ENCODE results near the gene UBXN6. TPM values are rescaled to one million over a fixed set of nuclear protein-coding genes. Genes with fewer than 3 reads are reported as not detected.
A peak's percentile ranks its signal among the peaks of the same experiment; 100 is the strongest.

Gene UBXN6
- total and polyA plus RNA-seq, 2 of the 8 experiments (the other 6 are each of a cell fraction or from before 2014, with no cell fraction given), result 28.0 to 43.8 TPM

- Histone ChIP-seq H3K14ac (ENCODE audit: insufficient read length) (no peak overlapping the region), H3K56ac (replicated peaks; ENCODE audit: insufficient read length, low read depth, low read length) (no peak overlapping the region), H2BK15ac (ENCODE audit: low read length) (no peak overlapping the region), H2AFZ (ENCODE audit: low read length) (no peak overlapping the region), H3K4me1 (replicated peaks in 1 of 4; ENCODE audit: control insufficient read depth in 3 of 4, insufficient read depth in 4 of 4, low read length in 3 of 4) (peaks cover 6 to 22% (median 7%) of the 10 kb centered on the region in 4 experiments; a peak in 6 of 7 replicates), H3K9ac (replicated peaks in 1 of 4; ENCODE audit: extremely low read depth in 1 of 4, low read depth in 3 of 4, low read length in 3 of 4) (no peak overlapping the region), H3K27me3 (replicated peaks in 1 of 4; ENCODE audit: control insufficient read depth in 3 of 4, extremely low read depth in 1 of 4, insufficient read depth in 3 of 4, low read length in 3 of 4) (no peaks in the 10 kb centered on the region), H3K18ac (ENCODE audit: extremely low read depth, low read length) (no peak overlapping the region; the same call in 1 of the 2 replicates), H2BK12ac (ENCODE audit: low read depth, low read length) (no peak overlapping the region), H4K91ac (replicated peaks; ENCODE audit: insufficient read length, low read length) (no peak overlapping the region), H3K4ac (replicated peaks; ENCODE audit: insufficient read length, low read depth, low read length) (no peak overlapping the region), H3K4me2 (ENCODE audit: insufficient read depth in 1 of 2, low read depth in 2 of 2, low read length in 2 of 2) (peak overlapping the region in 1 of 2 experiments; percentile 41; a peak in 1 of 4 replicates), H3K4me3 (ENCODE audit: extremely low read depth in 1 of 4, insufficient read depth in 2 of 4, low read depth in 3 of 4, low read length in 4 of 4) (no peak overlapping the region), H4K5ac (ENCODE audit: insufficient read length, low read depth, low read length) (no peak overlapping the region), H2AK5ac (ENCODE audit: low read depth, low read length) (no peak overlapping the region), H4K8ac (ENCODE audit: extremely low read depth, insufficient read depth, low read length) (no peak overlapping the region), H3K79me1 (ENCODE audit: low read depth, low read length) (peaks cover 7% of the 10 kb centered on the region), H3K27ac (ENCODE audit: low read depth, low read length) (peak overlapping the region; percentile 34; the same call in 1 of the 2 replicates), H3K79me2 (ENCODE audit: control insufficient read depth in 1 of 2, insufficient read depth in 2 of 2, low read length in 2 of 2) (peaks cover 11 to 87% of the 10 kb centered on the region in 2 experiments; a peak in 3 of 4 replicates), H3K9me3 (ENCODE audit: insufficient read depth in 2 of 2, low read depth in 1 of 2, low read length in 1 of 2) (no peaks in the 10 kb centered on the region), H3K23me2 (ENCODE audit: low read depth, low read length) (no peaks in the 10 kb centered on the region), H2BK20ac (ENCODE audit: low read length) (no peak overlapping the region), H3K36me3 (ENCODE audit: control insufficient read depth in 2 of 4, insufficient read depth in 4 of 4, low read length in 3 of 4) (peaks cover 22 to 74% (median 44%) of the 10 kb centered on the region in 4 experiments), H3K23ac (ENCODE audit: insufficient read length) (no peak overlapping the region), H4K20me1 (replicated peaks in 1 of 2; ENCODE audit: control insufficient read depth in 1 of 2, insufficient read depth in 2 of 2, low read length in 2 of 2) (peaks cover 19 to 29% of the 10 kb centered on the region in 2 experiments), H2BK120ac (replicated peaks; ENCODE audit: low read depth, low read length) (no peak overlapping the region), H2BK5ac (ENCODE audit: low read depth, low read length) (no peak overlapping the region)
- no peak for FAIRE-seq
- 90% methylated on average over 9 of the region's 9 CpGs; no CpG with 5 or more reads in 1 of the 2 experiments for WGBS, 2 experiments (ENCODE audit: extremely low coverage in 1 of 2, insufficient coverage in 1 of 2, insufficient read length in 1 of 2, insufficient replicate concordance in 2 of 2, low coverage in 1 of 2, low lambda C conversion rate in 2 of 2, missing lambda C conversion rate in 1 of 2)
- POLR2A ChIA-PET (ENCODE audit: partially characterized antibody), result interaction anchor here (1.0 to 58.1 kb wide), 5 partner anchors 8 to 58 kb away, joined by 3 to 1590 read pairs (median 8); partner anchors contain the start of genes CHAF1A, SH3GL1 and UBXN6
- no peak for DNase-seq (ENCODE audit: low read depth in 1 of 2, low spot score in 2 of 2)
- CTCF ChIA-PET (ENCODE audit: partially characterized antibody), result interaction anchor here (0.6 to 2.3 kb wide), 6 partner anchors 10 to 1939 kb away, joined by 3 to 9 read pairs (median 4); partner anchors contain the start of gene SH3GL1
- TF ChIP-seq TCF12 (IDR thresholded peaks at IDR 0.05; ENCODE audit: low read depth, low read length), result no peak
- TF ChIP-seq EZH2 (IDR thresholded peaks at IDR 0.05; ENCODE audit: low read depth, low read length, severe bottlenecking), result no peak
- TF ChIP-seq GABPA (IDR thresholded peaks at IDR 0.05; ENCODE audit: borderline replicate concordance, insufficient read depth, low read length), result no peak
- no peak for TF ChIP-seq MAX (IDR thresholded peaks at IDR 0.05)
- TF ChIP-seq CBX5 (IDR thresholded peaks at IDR 0.05; ENCODE audit: low read depth, low read length), result no peak
Measured at GRCh38 chr19:4416268-4416667, 41.3 kb downstream of the UBXN6 start.
